Smooth muscle cell (in vitro differentiated cells): ENCODE data around the gene EDIL3. TPM values are rescaled to one million over a fixed set of nuclear protein-coding genes. Genes with fewer than 3 reads are reported as not detected.

ENCODE experiments used
- DNase-seq: peaks from one replicate; lab custom pipeline; 2025; ENCODE audit not compliant: unreplicated experiment; lab: John Stamatoyannopoulos, UW
- H2AFZ ChIP-seq: fragments of 200-600 bp; sonication (generic); 2 replicates; pipeline ENCODE4 v1.6.0; 2016; ENCODE audit warnings: antibody characterized with exemption, low read depth, mild to moderate bottlenecking
- H3F3A ChIP-seq: fragments of 200-600 bp; sonication (generic); 2 replicates; pipeline ENCODE4 v1.6.0; 2017; ENCODE audit warnings: antibody characterized with exemption, low read depth
- H3K27ac ChIP-seq: fragments of 200-600 bp; sonication (generic); 2 replicates; pipeline ENCODE4 v1.5.1; 2016; ENCODE audit warnings: low read depth, mild to moderate bottlenecking
- H3K27me3 ChIP-seq: fragments of 200-600 bp; sonication (generic); 2 replicates; pipeline ENCODE4 v1.6.1; 2016; ENCODE audit warnings: low read depth, mild to moderate bottlenecking
- H3K36me3 ChIP-seq: fragments of 200-600 bp; sonication (generic); 2 replicates; pipeline ENCODE4 v1.5.1; 2016; ENCODE audit warnings: low read depth
- H3K4me1 ChIP-seq: fragments of 200-600 bp; sonication (generic); 2 replicates; pipeline ENCODE4 v1.5.1; 2016; ENCODE audit warnings: low read depth
- H3K4me2 ChIP-seq: fragments of 200-600 bp; sonication (generic); 2 replicates; pipeline ENCODE4 v1.6.0; 2016; ENCODE audit warnings: mild to moderate bottlenecking
- H3K4me3 ChIP-seq: fragments of 200-600 bp; sonication (generic); 2 replicates; pipeline ENCODE4 v1.5.1; 2016; ENCODE audit warnings: mild to moderate bottlenecking
- H3K79me2 ChIP-seq: fragments of 200-600 bp; sonication (generic); 2 replicates; pipeline ENCODE4 v1.6.0; 2016; ENCODE audit warnings: low read depth, mild to moderate bottlenecking
- H3K9ac ChIP-seq: fragments of 200-600 bp; sonication (generic); 2 replicates; pipeline ENCODE4 v1.6.0; 2016; ENCODE audit warnings: low read depth
- H3K9me3 ChIP-seq: fragments of 200-600 bp; sonication (generic); replicated peaks from 2 replicates; pipeline ENCODE4 v1.5.1; 2016; ENCODE audit warnings: low read depth
- H4K20me1 ChIP-seq: fragments of 200-600 bp; sonication (generic); 2 replicates; pipeline ENCODE4 v1.6.0; 2016; ENCODE audit warnings: low read depth
- CTCF ChIP-seq: fragments of 200-600 bp; sonication (generic); IDR thresholded peaks from 2 replicates; pipeline ENCODE4 v1.5.1; 2017; ENCODE audit warnings: borderline replicate concordance, mild to moderate bottlenecking, antibody characterized with exemption; ENCODE audit not compliant: insufficient read depth, poor library complexity, severe bottlenecking
- WGBS: methylation state at CpG from one replicate; pipeline ENCODE4 v1.1.7; 2016; ENCODE audit warnings: low lambda C conversion rate; 5-methylcytosine and 5-hydroxymethylcytosine counted together
- polyA plus RNA-seq: library from polyadenylated mRNA; unstranded; fragments of >200 nt; fragmentation: Nextera tagmentation; extraction: Ambion mirVana; gene quantifications from 2 replicates; pipeline ENCODE4 v1.2.1, GENCODE V29; 2016
- total RNA-seq: library from RNA; depleted of rRNA; stranded (reverse); fragments of >200 nt; gene quantifications from 2 replicates; pipeline ENCODE4 v1.2.3, GENCODE V29; 2014

Gene EDIL3
- total and polyA plus RNA-seq, 2 experiments from 2014 or later, result 98.4 to 119 TPM

GRCh38 chr5:84255315-84255714 lies 129.4 kb downstream of the EDIL3 start:
- DNase-seq, result no peak

GRCh38 chr5:84253946-84254345 lies 130.7 kb downstream of the EDIL3 start:
- Histone ChIP-seq H3K9me3 (no peaks in the 10 kb centered on the region), H3K27me3 (no peaks in the 10 kb centered on the region), H3K4me2 (no peak overlapping the region), H3K4me1 (peaks cover 18% of the 10 kb centered on the region), H3K9ac (no peak overlapping the region), H3K36me3 (no peaks in the 10 kb centered on the region), H2AFZ (no peak overlapping the region), H4K20me1 (no peaks in the 10 kb centered on the region), H3F3A (peaks cover 6% of the 10 kb centered on the region), H3K79me2 (no peaks in the 10 kb centered on the region), H3K4me3 (no peak overlapping the region), H3K27ac (no peak overlapping the region)
- DNase-seq, result no peak
- no peak for TF ChIP-seq CTCF
- 86% methylated on average over 1 of the region's 1 CpG for WGBS

More at GRCh38 chr5:84255315-84255714, 129.4 kb downstream of the EDIL3 start:
- Histone ChIP-seq H4K20me1 (no peaks in the 10 kb centered on the region), H3K9me3 (no peaks in the 10 kb centered on the region), H3K36me3 (no peaks in the 10 kb centered on the region), H3K4me3 (no peak overlapping the region), H3K27me3 (no peaks in the 10 kb centered on the region), H2AFZ (no peak overlapping the region), H3K27ac (no peak overlapping the region), H3K4me2 (no peak overlapping the region), H3K4me1 (peaks cover 4% of the 10 kb centered on the region), H3K79me2 (no peaks in the 10 kb centered on the region), H3F3A (peaks cover 3% of the 10 kb centered on the region), H3K9ac (no peak overlapping the region)
- TF ChIP-seq CTCF, result no peak

DNA sequence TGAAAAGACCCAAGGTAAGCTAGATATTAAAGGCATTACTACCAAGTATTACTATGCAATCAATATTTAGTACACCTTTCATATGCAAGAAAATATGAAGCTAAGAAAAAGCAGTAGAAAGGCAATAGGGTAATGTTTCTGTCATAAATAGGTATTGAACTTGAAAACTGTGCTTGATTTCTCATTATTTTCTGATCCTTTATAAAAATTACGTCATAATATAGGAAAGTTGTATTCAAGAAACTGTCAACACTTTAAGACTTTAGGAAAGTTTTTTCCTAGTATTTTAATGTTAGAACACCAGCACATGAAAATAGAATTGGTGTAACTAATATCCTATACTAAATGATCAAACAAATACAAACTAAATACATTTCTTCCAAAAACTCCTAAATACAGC lies 133.2 kb downstream of the EDIL3 start:
- Histone ChIP-seq H3K4me1 (peaks cover 18% of the 10 kb centered on the region), H3K4me3 (no peak overlapping the region), H3K27ac (no peak overlapping the region), H4K20me1 (no peaks in the 10 kb centered on the region), H3F3A (peaks cover 6% of the 10 kb centered on the region), H3K27me3 (no peaks in the 10 kb centered on the region), H2AFZ (no peak overlapping the region), H3K9ac (no peak overlapping the region), H3K4me2 (no peak overlapping the region), H3K9me3 (no peaks in the 10 kb centered on the region), H3K79me2 (no peaks in the 10 kb centered on the region), H3K36me3 (no peaks in the 10 kb centered on the region)
- TF ChIP-seq CTCF, result no peak
- no peak for DNase-seq
- 91% methylated on average over 1 of the region's 1 CpG for WGBS

DNA sequence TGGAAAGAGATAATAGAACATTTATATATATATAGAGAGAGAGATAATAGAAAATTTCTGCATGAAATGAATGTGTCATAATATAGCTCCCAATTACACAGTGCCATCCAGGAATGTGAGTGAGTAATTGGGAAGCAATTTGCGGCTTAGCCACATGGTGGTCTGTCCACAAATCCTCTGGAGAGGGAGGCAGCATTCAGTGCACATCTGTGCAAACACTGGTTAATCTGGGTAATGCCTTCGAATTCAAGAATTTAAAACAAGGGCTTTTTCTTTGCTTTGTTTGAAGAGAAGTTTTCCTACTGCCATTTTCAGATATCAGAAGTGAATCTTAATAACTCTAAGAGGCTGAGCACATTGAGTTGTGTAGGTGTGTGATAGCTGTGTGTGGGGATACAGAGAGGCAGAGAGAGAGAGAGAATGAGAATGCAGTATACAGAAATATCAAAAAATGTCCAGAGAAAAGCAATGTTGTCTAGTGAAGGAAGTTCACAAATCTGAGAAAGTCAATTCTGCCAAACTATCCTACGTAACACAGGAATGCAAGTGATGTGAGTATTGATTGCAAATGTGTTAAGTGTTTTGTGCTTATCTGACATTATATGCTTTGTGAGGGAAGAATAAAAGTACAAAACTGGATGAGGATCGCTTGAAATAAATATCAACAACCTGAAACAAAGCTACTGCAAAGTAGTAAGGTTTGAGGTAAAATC lies 134.6 kb downstream of the EDIL3 start:
- Histone ChIP-seq H2AFZ (no peak overlapping the region), H4K20me1 (no peaks in the 10 kb centered on the region), H3K27me3 (no peaks in the 10 kb centered on the region), H3K4me2 (peak overlapping the region; percentile 81), H3K79me2 (no peaks in the 10 kb centered on the region), H3K36me3 (no peaks in the 10 kb centered on the region), H3K9me3 (no peaks in the 10 kb centered on the region), H3K4me1 (peaks cover 18% of the 10 kb centered on the region), H3F3A (peaks cover 6% of the 10 kb centered on the region), H3K4me3 (no peak overlapping the region), H3K9ac (no peak overlapping the region), H3K27ac (peak overlapping the region; percentile 83)
- no peak for DNase-seq
- WGBS, result 37% methylated on average over 4 of the region's 4 CpGs
- TF ChIP-seq CTCF, result no peak
